K562 (cell line): ENCODE results near the gene FOXA3. TPM values are rescaled to one million over a fixed set of nuclear protein-coding genes. Genes with fewer than 3 reads are reported as not detected.

Experiments
- EGR1 ChIP-seq: fragments of 450-650 bp; conservative IDR thresholded peaks from 2 replicates; pipeline ENCODE4 v1.6.1; 2017; ENCODE audit warnings: mild to moderate bottlenecking
- FOXP1 ChIP-seq: sonication (generic); formaldehyde crosslinking; IDR thresholded peaks from 2 replicates; pipeline ENCODE4 v1.8.0; 2022; ENCODE audit warnings: mild to moderate bottlenecking, missing genetic modification reagents
- HES1 ChIP-seq: fragments of 450-650 bp; IDR thresholded peaks from 2 replicates; pipeline ENCODE4 v1.6.1; 2016; ENCODE audit warnings: low read depth, mild to moderate bottlenecking, moderate library complexity
- LARP7 ChIP-seq: fragments of 450-650 bp; IDR thresholded peaks from 2 replicates; pipeline ENCODE4 v1.6.1; 2016
- MAZ ChIP-seq, 2 experiments: fragments of 450-650 bp in 1 of 2; sonication (generic) in 1 of 2; formaldehyde crosslinking; IDR thresholded peaks in 1 of 2; conservative IDR thresholded peaks in 1 of 2; 2 replicates each; pipeline versions ENCODE4 v1.4.0 to v1.5.0; 2020; ENCODE audit warnings: mild to moderate bottlenecking in 1 of 2, missing genetic modification reagents in 1 of 2
- MECOM ChIP-seq: fragments of 250-450 bp; sonication (Bioruptor Pico); IDR thresholded peaks from 2 replicates; pipeline ENCODE4 v1.8.0; 2022; ENCODE audit warnings: inconsistent platforms
- RB1 ChIP-seq: fragments of 450-650 bp; IDR thresholded peaks from 2 replicates; pipeline ENCODE4 v1.6.1; 2017; ENCODE audit warnings: low read depth, mild to moderate bottlenecking
- SAFB ChIP-seq: fragments of 200-400 bp; formaldehyde crosslinking; IDR thresholded peaks from 2 replicates; pipeline ENCODE4 v1.6.1; 2017; ENCODE audit warnings: low read depth, low read length, borderline replicate concordance
- ZBTB5 ChIP-seq: fragments of 450-650 bp; IDR thresholded peaks from 2 replicates; pipeline ENCODE4 v1.6.1; 2017; ENCODE audit warnings: antibody characterized with exemption
- ZFP1 ChIP-seq: fragments of 450-650 bp; formaldehyde crosslinking; IDR thresholded peaks from 2 replicates; pipeline ENCODE4 v1.4.0; 2020; ENCODE audit warnings: mild to moderate bottlenecking, mixed read lengths
- ZNF12 ChIP-seq: sonication (generic); formaldehyde crosslinking; IDR thresholded peaks from 2 replicates; pipeline ENCODE4 v1.4.0; 2020; ENCODE audit warnings: mild to moderate bottlenecking, missing genetic modification reagents
- ZNF717 ChIP-seq: fragments of 250-450 bp; sonication (Bioruptor Pico); IDR thresholded peaks from 2 replicates; pipeline ENCODE4 v1.5.0; 2021
- polyA plus RNA-seq, 8 experiments: library from polyadenylated mRNA; depleted of rRNA in 4 of 8; stranded (reverse) in 5 of 8; unstranded in 3 of 8; fragments of >200 nt; fragmentation: Nextera tagmentation in 2 of 8; fragmentation: Illumina TruSeq in 1 of 8; extraction: Ambion mirVana in 2 of 8; extraction: Trizol in 1 of 8; gene quantifications; 2 replicates each; pipeline versions ENCODE4 v1.2.1 to v1.2.3, GENCODE V29; 2011 to 2014; ENCODE audit warnings: inconsistent platforms in 1 of 8, missing spikeins in 1 of 8
- total RNA-seq, 7 experiments: library from RNA; depleted of rRNA in 6 of 7; stranded (reverse); fragments of >200 nt in 6 of 7; fragmentation: Illumina TruSeq in 2 of 7; extraction: Trizol in 2 of 7; gene quantifications; 2 replicates each; pipeline versions ENCODE4 v1.2.1 to v1.2.3, GENCODE V29; 2011 to 2021; ENCODE audit warnings: low replicate concordance in 1 of 7
- TF ChIP-seq, protein P1 (sequence below): fragments of 450-650 bp; formaldehyde crosslinking; IDR thresholded peaks from 2 replicates; pipeline ENCODE4 v1.4.0; 2022; ENCODE audit warnings: missing genetic modification characterization
- TF ChIP-seq, protein P2 (sequence below), 3 experiments: IDR thresholded peaks in 2 of 3; conservative IDR thresholded peaks in 1 of 3; 2 replicates each; pipeline ENCODE4 v1.5.1; 2011 to 2012; ENCODE audit warnings: low read length in 3 of 3, mild to moderate bottlenecking in 3 of 3, control low read depth in 2 of 3, improper control_type of control experiment in 1 of 3, inconsistent platforms in 1 of 3, low read depth in 1 of 3, mixed read lengths in 1 of 3, moderate library complexity in 1 of 3; ENCODE audit not compliant: insufficient read depth in 2 of 3
- TF ChIP-seq, protein P3 (sequence below): fragments of 450-650 bp; IDR thresholded peaks from 2 replicates; pipeline ENCODE4 v1.6.1; 2016
- TF ChIP-seq, protein P4 (sequence below): sonication (generic); formaldehyde crosslinking; IDR thresholded peaks from 2 replicates; pipeline ENCODE4 v1.8.1; 2023; ENCODE audit warnings: mild to moderate bottlenecking, missing genetic modification reagents

FOXA3 gene
- total and polyA plus RNA-seq, 9 of the 15 experiments (the other 6 are each of a cell fraction or from before 2014, with no cell fraction given), result 1.3 to 15.5 (median 4.7) TPM

DNA sequence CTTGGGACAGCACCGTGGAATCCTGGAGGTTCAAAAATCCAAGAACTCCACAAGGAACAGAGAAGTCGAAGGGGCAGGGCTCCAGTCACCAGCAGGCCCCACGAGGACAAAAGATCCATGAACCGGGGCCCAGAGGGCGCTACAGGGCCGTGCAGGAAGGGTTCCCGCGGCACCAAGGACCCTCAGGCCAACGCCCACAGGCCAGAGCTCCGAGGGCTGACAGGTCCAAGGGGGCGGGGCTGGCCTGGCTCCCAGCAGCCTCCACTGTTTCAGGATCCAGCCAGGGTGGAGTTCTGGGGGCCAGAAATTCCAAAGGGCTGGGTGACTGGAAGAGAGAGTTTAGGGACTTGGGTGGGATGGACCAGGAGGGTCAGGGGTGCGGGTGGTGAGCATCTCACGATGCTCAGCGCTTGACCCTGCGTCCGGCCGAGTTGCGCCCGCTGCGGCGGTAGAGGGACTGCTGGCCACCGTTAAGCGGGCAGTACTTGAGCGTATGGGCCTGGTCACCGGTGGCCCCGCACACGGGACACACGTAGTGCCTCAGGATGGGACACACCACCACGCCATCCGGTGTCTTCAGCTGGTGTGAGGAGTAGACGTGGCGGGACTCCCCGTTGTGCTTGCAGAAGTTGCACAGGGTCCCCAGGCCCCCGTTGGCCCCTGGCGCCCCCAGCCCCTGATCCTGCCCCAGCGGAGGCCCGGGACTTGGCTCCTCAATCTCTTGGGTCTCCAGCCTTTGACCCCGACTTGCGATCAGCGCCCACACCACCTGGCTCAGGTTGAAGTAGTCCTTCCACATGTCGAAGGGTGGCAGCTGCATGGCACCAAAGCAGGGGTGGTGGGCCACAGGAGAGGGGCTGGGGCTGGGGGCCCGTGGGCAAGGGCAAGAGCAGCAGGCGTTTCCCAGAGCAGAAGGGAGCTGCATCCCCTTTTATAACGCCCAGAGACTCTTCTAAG, 50.0 kb downstream of the FOXA3 start, which contains the start of gene NANOS2 (continued):
- no peak for TF ChIP-seq SAFB
- TF ChIP-seq MECOM (CRISPR knock-in tag), result no peak
- no peak for TF ChIP-seq FOXP1
- TF ChIP-seq ZNF717, result no peak
- TF ChIP-seq ZNF12 (CRISPR knock-in tag), result no peak
- no peak for TF ChIP-seq ZBTB5
- TF ChIP-seq EGR1, result peak; percentile 36; the same call in 1 of the 2 replicates
- no peak for TF ChIP-seq HES1
- TF ChIP-seq, protein P1, sequence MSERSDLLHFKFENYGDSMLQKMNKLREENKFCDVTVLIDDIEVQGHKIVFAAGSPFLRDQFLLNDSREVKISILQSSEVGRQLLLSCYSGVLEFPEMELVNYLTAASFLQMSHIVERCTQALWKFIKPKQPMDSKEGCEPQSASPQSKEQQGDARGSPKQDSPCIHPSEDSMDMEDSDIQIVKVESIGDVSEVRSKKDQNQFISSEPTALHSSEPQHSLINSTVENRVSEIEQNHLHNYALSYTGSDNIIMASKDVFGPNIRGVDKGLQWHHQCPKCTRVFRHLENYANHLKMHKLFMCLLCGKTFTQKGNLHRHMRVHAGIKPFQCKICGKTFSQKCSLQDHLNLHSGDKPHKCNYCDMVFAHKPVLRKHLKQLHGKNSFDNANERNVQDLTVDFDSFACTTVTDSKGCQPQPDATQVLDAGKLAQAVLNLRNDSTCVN (CRISPR knock-in tag), result no peak
- TF ChIP-seq, protein P2, sequence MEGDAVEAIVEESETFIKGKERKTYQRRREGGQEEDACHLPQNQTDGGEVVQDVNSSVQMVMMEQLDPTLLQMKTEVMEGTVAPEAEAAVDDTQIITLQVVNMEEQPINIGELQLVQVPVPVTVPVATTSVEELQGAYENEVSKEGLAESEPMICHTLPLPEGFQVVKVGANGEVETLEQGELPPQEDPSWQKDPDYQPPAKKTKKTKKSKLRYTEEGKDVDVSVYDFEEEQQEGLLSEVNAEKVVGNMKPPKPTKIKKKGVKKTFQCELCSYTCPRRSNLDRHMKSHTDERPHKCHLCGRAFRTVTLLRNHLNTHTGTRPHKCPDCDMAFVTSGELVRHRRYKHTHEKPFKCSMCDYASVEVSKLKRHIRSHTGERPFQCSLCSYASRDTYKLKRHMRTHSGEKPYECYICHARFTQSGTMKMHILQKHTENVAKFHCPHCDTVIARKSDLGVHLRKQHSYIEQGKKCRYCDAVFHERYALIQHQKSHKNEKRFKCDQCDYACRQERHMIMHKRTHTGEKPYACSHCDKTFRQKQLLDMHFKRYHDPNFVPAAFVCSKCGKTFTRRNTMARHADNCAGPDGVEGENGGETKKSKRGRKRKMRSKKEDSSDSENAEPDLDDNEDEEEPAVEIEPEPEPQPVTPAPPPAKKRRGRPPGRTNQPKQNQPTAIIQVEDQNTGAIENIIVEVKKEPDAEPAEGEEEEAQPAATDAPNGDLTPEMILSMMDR (IDR thresholded peaks at IDR 0.05 in 2 of 3, conservative IDR thresholded peaks at IDR 0.05 in 1 of 3; ENCODE audit: insufficient read depth in 2 of 3, low read depth in 1 of 3, low read length in 3 of 3), result peak; percentile 61 to 85 (median 64)
- TF ChIP-seq RB1, result peak; percentile 32; the same call in 1 of the 2 replicates
- TF ChIP-seq, protein P3, sequence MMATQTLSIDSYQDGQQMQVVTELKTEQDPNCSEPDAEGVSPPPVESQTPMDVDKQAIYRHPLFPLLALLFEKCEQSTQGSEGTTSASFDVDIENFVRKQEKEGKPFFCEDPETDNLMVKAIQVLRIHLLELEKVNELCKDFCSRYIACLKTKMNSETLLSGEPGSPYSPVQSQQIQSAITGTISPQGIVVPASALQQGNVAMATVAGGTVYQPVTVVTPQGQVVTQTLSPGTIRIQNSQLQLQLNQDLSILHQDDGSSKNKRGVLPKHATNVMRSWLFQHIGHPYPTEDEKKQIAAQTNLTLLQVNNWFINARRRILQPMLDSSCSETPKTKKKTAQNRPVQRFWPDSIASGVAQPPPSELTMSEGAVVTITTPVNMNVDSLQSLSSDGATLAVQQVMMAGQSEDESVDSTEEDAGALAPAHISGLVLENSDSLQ, result peak; percentile 26; the same call in 1 of the 2 replicates
- peak in 1 of 2 experiments; percentile 48; a peak in 2 of 4 replicates for TF ChIP-seq MAZ (CRISPR knock-in tag; conservative IDR thresholded peaks at IDR 0.05 in 1 of 2, IDR thresholded peaks at IDR 0.05 in 1 of 2)
- no peak for TF ChIP-seq LARP7
- no peak for TF ChIP-seq ZFP1 (CRISPR knock-in tag)
- TF ChIP-seq, protein P4, sequence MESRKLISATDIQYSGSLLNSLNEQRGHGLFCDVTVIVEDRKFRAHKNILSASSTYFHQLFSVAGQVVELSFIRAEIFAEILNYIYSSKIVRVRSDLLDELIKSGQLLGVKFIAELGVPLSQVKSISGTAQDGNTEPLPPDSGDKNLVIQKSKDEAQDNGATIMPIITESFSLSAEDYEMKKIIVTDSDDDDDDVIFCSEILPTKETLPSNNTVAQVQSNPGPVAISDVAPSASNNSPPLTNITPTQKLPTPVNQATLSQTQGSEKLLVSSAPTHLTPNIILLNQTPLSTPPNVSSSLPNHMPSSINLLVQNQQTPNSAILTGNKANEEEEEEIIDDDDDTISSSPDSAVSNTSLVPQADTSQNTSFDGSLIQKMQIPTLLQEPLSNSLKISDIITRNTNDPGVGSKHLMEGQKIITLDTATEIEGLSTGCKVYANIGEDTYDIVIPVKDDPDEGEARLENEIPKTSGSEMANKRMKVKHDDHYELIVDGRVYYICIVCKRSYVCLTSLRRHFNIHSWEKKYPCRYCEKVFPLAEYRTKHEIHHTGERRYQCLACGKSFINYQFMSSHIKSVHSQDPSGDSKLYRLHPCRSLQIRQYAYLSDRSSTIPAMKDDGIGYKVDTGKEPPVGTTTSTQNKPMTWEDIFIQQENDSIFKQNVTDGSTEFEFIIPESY (CRISPR knock-in tag), result peak; percentile 62; the same call in 1 of the 2 replicates
